GM18873 (cell line): ENCODE measurements around the gene TRNT1.

ENCODE experiments used
- ATAC-seq: cut with Tn5 transposase; IDR thresholded peaks from one replicate; pipeline ENCODE4 v1.9.1; 2021; ENCODE audit warnings: mild to moderate bottlenecking, moderate library complexity, moderate number of reproducible peaks; ENCODE audit not compliant: unreplicated experiment, low FRiP score

Gene TRNT1

DNA sequence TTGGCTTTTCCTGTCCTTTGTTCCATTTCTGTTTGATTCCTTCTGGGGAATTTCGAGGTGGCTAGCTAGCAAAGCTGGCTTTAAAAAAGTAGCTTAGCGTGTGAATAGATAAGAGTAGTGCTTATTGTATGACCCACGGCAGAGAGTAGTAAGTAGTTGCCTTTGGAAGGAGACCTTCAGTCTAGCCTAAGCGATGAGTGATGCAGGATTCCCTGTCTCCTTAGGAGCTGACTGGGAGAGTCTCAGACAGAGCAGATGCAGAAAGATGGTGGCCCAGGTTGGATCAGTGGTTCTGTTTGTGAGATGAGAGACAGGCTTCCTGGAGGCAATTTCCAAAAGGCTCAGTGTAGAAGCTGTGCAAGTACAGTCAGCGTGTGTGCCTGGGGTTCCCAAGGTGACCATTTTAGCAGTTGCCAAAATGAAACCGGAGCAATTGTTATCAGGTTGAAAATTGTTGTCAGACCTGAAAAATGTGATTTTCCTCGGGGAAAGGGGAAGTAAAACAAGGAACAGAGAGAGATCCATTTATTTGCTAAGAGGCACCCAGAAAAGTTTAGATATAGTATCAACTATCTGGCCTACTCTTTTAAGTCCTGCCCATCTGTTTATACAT, 15.9 kb upstream of the TRNT1 start:
- ATAC-seq = no peak

DNA sequence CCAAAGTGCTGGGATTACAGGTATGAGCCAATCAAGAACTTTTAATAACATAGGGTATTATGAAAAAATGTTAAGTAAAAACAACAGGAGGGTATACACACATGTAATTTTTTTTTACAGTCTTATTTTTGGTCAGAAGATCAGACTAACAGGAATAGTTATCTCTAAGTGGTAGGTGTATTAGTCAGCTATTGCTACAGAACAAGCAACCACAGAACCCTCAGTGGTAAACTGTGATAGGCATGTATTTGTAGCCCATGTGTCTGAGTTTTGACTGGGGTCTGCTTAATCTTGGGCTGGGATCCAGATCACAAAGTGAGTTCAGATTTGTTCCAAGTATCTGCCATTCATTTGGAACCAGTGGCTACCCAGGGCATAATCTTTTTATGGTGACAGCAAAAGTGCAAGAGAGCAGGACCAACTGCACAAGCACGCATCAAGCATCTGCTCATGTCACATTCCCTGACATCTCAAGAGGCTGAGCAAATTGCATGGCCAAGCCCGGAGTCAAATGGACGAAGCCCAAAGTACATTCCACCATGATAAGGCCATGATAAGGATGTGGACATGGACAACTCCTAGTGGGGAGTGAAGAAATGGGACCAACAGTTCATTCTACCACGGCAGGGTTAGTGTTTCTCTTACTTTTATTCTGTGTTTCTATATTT, 13.6 kb upstream of the TRNT1 start:
- ATAC-seq = no peak

GRCh38 chr3:3117651-3118050, 9.1 kb upstream of the TRNT1 start:
- no peak for ATAC-seq

GRCh38 chr3:3119393-3119851, 7.3 kb upstream of the TRNT1 start:
- peak; percentile 60 for ATAC-seq

DNA sequence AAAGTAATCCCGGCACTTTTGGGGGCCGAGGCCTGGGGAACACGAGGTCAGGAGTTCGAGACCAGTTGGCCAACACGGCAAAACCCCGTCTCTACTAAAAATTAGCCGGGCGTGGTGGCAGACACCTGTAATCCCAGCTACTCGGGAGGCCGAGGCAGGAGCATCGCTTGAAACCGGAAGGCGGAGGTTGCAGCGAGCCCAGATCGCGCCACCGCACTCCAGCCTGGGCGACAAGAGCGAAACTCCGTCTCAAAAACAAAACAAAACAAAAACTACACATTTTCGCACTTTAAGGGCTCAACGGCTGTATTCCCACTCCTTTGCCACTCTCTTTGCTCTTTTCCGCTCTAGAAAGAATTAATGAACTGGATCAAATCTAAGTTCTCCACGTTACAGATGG, 763 bp upstream of the TRNT1 start:
- no peak for ATAC-seq

DNA sequence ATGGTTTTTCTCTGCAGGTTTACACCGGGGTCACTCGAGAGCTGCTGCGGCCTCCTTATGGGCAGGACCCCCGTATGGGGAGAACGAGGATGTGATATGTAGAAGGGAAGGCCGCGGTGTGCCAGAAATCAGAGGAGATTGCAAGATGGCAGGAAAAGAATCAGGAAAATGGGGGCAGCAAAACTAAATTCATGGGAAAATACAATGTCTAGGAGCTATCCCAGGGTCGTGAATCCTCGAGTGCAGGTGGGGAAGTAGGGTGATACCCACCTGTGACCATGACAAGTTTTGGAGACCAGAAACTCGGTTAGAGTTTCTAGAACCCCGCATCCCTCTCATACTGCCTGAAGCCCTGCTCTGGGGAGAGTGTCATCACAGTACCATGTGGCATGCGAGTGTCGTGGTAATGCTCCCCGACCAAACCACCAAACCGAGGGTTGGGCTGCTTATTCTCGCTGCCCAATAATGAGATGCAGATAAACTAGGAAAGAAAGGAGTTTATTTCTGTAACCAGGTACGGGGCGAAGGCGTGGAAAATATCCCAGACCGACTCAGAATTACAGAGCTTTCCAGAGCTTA, 781 bp downstream of the TRNT1 start:
- no peak for ATAC-seq

DNA sequence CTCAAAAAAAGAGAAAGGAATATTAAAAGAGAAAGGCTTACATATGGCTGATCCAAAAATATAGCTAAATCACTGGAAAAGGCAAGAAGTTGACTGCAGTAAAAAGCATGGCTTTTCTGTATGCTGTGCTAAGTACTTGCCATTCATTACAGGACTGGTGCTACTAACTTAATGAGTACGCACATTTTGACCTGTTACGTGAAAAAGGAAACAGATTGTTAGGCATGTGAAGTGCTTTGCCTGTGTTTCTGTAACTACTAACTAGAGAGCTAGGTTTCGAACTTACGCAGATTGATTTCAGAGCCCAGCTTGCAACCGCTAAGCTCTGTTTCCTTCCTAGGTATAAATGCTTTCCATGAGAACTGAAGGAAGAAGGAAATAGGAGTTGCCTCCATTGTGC, 2.8 kb downstream of the TRNT1 start:
- ATAC-seq = no peak

DNA sequence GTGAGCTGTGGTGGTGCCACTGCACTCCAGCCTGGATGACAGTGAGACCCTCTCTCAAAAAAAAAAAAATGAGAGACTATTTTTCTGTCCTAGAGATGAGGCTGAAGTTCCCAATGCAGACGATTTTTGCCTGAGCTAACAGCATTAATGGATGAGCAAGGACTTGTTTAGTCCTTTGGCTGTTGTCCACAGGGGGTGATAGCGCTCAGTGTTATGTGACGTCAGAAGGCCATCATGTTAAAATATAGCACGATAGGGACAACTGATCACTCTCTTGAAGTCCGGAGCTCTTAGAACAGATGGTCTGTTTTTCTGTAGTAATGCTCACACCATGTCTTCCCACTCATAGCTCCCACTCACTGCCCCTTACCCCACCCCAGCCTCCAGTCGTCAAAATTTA, 6.8 kb downstream of the TRNT1 start:
- no peak for ATAC-seq

GRCh38 chr3:3134750-3135448, 8.2 kb downstream of the TRNT1 start:
- no peak for ATAC-seq

DNA sequence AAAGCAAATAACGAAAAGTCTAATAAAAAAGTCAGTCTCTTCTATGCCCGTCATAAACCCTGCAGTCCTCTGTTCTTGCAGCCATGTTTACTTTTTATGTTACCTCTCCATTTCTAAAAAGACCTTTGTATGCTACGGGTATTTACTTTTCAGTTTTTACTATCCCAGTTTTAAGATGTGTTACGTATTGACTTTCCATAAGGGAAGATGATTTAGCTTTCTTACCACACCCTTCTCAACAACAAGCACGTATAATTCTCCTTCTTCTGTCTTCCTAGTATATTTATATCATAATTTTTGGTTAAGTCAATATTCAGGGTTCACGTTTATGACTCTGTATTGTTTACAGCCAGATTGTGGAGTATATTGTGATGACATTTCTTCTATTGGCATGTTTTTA, 10.8 kb downstream of the TRNT1 start:
- ATAC-seq = no peak

DNA sequence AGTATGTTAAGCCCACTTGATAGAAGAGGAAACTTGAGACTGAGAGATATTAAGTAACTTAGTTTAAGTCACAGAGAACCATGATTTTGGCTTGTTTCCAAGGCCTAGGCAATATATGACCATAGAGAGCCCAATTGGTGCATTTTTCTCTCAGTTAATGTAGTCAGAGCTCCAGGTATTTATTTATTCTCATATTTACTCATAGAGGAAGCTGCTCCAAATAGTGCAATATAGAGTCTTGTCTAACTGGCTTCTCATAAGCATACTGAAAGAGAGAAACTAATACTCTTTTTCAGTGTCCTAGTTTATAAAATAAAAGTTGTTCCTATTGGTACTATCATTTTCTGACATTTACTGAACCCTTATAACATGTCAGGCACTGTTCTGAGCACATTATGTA, 15.2 kb downstream of the TRNT1 start:
- no peak for ATAC-seq

GRCh38 chr3:3145831-3146230, 19.1 kb downstream of the TRNT1 start:
- ATAC-seq = no peak

DNA sequence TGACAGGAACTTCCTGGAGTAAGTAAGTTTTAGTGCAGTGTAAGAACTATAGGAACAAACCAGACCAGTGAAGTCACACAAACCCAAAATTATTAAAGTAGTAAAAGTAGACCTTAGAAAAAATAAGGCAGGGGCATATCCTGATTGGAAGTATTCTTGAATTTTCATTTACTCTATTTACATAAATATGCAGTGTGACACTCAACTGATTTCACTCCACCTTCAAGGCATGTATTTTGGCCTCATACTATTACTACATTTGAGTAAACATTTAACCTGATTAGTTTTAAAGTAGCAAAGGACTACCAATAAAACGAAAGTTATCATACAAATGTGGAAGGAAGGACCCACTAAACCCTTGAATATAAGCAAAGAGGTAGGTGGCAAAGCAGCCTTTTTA, 22.8 kb downstream of the TRNT1 start:
- ATAC-seq = no peak

DNA sequence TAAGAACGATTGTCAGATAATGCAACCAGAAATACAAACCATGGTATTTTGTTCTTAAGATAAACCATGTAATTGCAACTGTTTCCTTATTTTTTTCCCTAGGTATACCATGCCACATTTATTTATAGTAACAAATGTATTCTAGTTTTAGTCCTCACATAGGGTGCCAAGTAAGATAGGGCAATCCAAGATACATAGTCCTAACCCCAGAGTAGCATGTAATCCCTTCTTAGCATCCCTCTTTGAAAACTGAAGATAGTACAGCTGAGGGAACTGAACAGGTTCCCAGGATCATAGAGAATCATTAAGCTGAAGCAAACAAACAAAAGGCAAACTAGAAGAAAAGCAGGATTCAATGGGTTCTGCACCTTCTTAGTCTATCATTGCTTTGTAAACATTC, 24.8 kb downstream of the TRNT1 start:
- no peak for ATAC-seq

GRCh38 chr3:3154879-3155610, 28.3 kb downstream of the TRNT1 start:
- no peak for ATAC-seq

GRCh38 chr3:3157484-3157883, 30.7 kb downstream of the TRNT1 start:
- no peak for ATAC-seq

DNA sequence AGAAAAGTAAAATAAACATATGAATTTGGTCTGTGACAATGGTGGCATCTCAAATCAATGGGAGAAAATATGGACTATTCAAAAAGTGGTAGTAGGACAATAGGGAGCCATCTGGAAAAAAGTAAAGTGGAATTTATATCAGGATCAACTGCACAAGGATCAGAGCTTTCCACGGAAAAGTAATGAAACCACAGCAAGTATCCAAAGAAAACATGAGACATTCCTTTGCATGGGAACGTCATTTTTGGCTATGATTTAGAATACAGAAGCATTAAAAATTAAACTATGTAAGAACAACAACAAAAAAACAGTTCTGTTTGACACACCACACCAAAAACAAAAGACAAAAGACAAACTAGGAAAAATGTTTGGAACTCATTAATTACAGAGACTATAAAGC, 34.1 kb downstream of the TRNT1 start:
- no peak for ATAC-seq

DNA sequence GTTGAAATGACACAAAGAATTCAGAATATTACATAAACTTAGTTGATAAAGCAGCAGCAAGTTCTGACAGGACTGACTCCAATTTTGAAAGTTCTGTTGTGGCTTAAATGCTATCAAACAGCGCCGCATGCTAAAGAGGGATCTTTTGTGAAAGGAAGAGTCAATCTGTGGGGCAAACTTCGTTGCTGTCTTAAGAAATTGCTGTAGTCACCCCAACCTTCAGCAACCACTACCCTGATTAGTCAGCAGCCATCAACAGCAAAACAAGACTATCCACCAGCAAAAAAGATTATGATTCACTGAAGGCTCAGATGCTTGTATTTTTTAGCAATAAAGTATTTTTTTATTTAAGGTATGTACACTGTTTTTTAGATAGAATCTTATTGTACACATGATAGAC, 38.5 kb downstream of the TRNT1 start:
- no peak for ATAC-seq

- ATAC-seq = no peak
These were observed 38.9 kb downstream of the TRNT1 start for GRCh38 chr3:3165650-3166049.

- no peak for ATAC-seq
These were observed 44.3 kb downstream of the TRNT1 start for GRCh38 chr3:3170998-3171397.

DNA sequence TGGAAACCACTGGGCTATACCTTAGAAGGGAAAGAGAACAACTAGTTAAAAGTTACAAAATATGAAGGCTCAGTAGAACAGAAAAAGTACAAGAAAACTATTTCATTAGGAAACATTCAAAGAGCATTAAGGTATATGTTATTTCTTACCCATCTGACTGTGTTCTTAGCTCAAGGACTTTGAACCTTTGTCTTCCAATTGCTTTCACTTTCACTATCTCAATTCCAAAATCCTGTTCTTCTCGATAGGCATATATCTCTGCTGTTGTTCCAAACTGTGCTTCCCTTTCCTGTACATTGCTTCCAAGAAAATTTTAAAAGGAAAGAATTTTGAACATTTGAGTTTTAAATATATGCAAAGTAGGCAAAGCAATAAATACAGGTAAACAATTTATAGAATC, 45.9 kb downstream of the TRNT1 start:
- ATAC-seq = no peak
